K562 (cell line): ENCODE measurements around the gene POLR1B. TPM values are rescaled to one million over a fixed set of nuclear protein-coding genes. Genes with fewer than 3 reads are reported as not detected.

Experiments used
- ATF1 ChIP-seq, 2 experiments: fragments of 450-650 bp in 1 of 2; IDR thresholded peaks; 2 replicates each; pipeline ENCODE4 v1.6.1; 2016; ENCODE audit warnings: missing compliant biosample characterization in 1 of 2, missing genetic modification characterization in 1 of 2
- BRCA1 ChIP-seq, 2 experiments: fragments of 450-650 bp in 1 of 2; sonication (generic) in 1 of 2; formaldehyde crosslinking in 1 of 2; IDR thresholded peaks; 2 replicates each; pipeline versions ENCODE4 v1.5.0 to v1.6.1; 2017 to 2020; ENCODE audit warnings: mild to moderate bottlenecking in 1 of 2, missing genetic modification reagents in 1 of 2
- CAMTA2 ChIP-seq: fragments of 250-450 bp; sonication (Bioruptor Pico); conservative IDR thresholded peaks from 2 replicates; pipeline ENCODE4 v1.5.1; 2022
- KLF6 ChIP-seq: fragments of 250-450 bp; sonication (Bioruptor Pico); IDR thresholded peaks from 2 replicates; pipeline ENCODE4 v1.4.0; 2020; ENCODE audit warnings: mild to moderate bottlenecking, moderate library complexity, borderline replicate concordance
- MAFF ChIP-seq: IDR thresholded peaks from 2 replicates; pipeline ENCODE4 v1.6.1; 2012; ENCODE audit warnings: low read length, improper control_type of control experiment
- NFRKB ChIP-seq: fragments of 450-650 bp; IDR thresholded peaks from 2 replicates; pipeline ENCODE4 v1.6.1; 2016; ENCODE audit warnings: low read depth
- RFX7 ChIP-seq: fragments of 250-450 bp; sonication (Bioruptor Pico); IDR thresholded peaks from 2 replicates; pipeline ENCODE4 v1.5.1; 2021; ENCODE audit warnings: mild to moderate bottlenecking
- SPI1 ChIP-seq: IDR thresholded peaks from 2 replicates; pipeline ENCODE4 v1.6.1; 2011; ENCODE audit warnings: low read depth, low read length, control low read depth, borderline replicate concordance
- TEAD2 ChIP-seq: fragments of 450-650 bp; IDR thresholded peaks from 2 replicates; pipeline ENCODE4 v1.6.1; 2016; ENCODE audit warnings: missing genetic modification characterization, control low read depth, missing compliant biosample characterization
- YY1 ChIP-seq, 3 experiments: IDR thresholded peaks; 2 replicates each; pipeline ENCODE4 v1.6.1; 2011; ENCODE audit warnings: low read length in 2 of 3, mild to moderate bottlenecking in 2 of 3, moderate library complexity in 2 of 3, borderline replicate concordance in 1 of 3, control low read depth in 1 of 3, low read depth in 1 of 3; ENCODE audit not compliant: insufficient read depth in 3 of 3, insufficient replicate concordance in 2 of 3, control insufficient read depth in 1 of 3, insufficient read length in 1 of 3; ENCODE audit errors: extremely low read depth in 1 of 3
- ZBTB8A ChIP-seq: fragments of 450-650 bp; IDR thresholded peaks from 2 replicates; pipeline ENCODE4 v1.6.1; 2018; ENCODE audit warnings: mild to moderate bottlenecking, moderate library complexity; ENCODE audit not compliant: partially characterized antibody
- ZC3H8 ChIP-seq: fragments of 450-650 bp; IDR thresholded peaks from 2 replicates; pipeline ENCODE4 v1.6.1; 2017
- ZEB2 ChIP-seq: fragments of 450-650 bp; IDR thresholded peaks from 2 replicates; pipeline ENCODE4 v1.6.1; 2016
- ZNF12 ChIP-seq: sonication (generic); formaldehyde crosslinking; IDR thresholded peaks from 2 replicates; pipeline ENCODE4 v1.4.0; 2020; ENCODE audit warnings: mild to moderate bottlenecking, missing genetic modification reagents
- ZNF707 ChIP-seq: fragments of 250-450 bp; sonication (Bioruptor Pico); conservative IDR thresholded peaks from 2 replicates; pipeline ENCODE4 v1.8.0; 2022; ENCODE audit warnings: inconsistent platforms, mild to moderate bottlenecking, moderate library complexity
- ZNF766 ChIP-seq: fragments of 200-800 bp; sonication (Bioruptor generic); conservative IDR thresholded peaks from 2 replicates; pipeline ENCODE4 v1.6.1; 2016; ENCODE audit warnings: missing genetic modification characterization, missing compliant biosample characterization
- polyA plus RNA-seq, 8 experiments: library from polyadenylated mRNA; depleted of rRNA in 4 of 8; stranded (reverse) in 5 of 8; unstranded in 3 of 8; fragments of >200 nt; fragmentation: Nextera tagmentation in 2 of 8; fragmentation: Illumina TruSeq in 1 of 8; extraction: Ambion mirVana in 2 of 8; extraction: Trizol in 1 of 8; gene quantifications; 2 replicates each; pipeline versions ENCODE4 v1.2.1 to v1.2.3, GENCODE V29; 2011 to 2014; ENCODE audit warnings: inconsistent platforms in 1 of 8, missing spikeins in 1 of 8
- total RNA-seq, 7 experiments: library from RNA; depleted of rRNA in 6 of 7; stranded (reverse); fragments of >200 nt in 6 of 7; fragmentation: Illumina TruSeq in 2 of 7; extraction: Trizol in 2 of 7; gene quantifications; 2 replicates each; pipeline versions ENCODE4 v1.2.1 to v1.2.3, GENCODE V29; 2011 to 2021; ENCODE audit warnings: low replicate concordance in 1 of 7
- TF ChIP-seq, protein P1 (sequence below): fragments of 250-450 bp; sonication (Bioruptor Pico); IDR thresholded peaks from 2 replicates; pipeline ENCODE4 v1.8.0; 2021; ENCODE audit warnings: borderline replicate concordance, mild to moderate bottlenecking, moderate library complexity; ENCODE audit not compliant: poor library complexity, severe bottlenecking
- TF ChIP-seq, protein P2 (sequence below): sonication (generic); formaldehyde crosslinking; IDR thresholded peaks from 2 replicates; pipeline ENCODE4 v1.8.0; 2022; ENCODE audit warnings: missing genetic modification reagents, mild to moderate bottlenecking, borderline replicate concordance
- TF ChIP-seq, protein P3 (sequence below), 2 experiments: fragments of 450-650 bp; conservative IDR thresholded peaks; 2 replicates each; pipeline ENCODE4 v1.6.1; 2017; ENCODE audit warnings: mild to moderate bottlenecking in 2 of 2, moderate library complexity in 2 of 2
- TF ChIP-seq, protein P4 (sequence below), 2 experiments: fragments of 450-650 bp in 1 of 2; sonication (generic) in 1 of 2; formaldehyde crosslinking; conservative IDR thresholded peaks; 2 replicates each; pipeline versions ENCODE4 v1.4.0 to v1.8.1; 2020 to 2022; ENCODE audit warnings: mild to moderate bottlenecking in 1 of 2, missing genetic modification reagents in 1 of 2
- TF ChIP-seq, protein P5 (sequence below): IDR thresholded peaks from 3 replicates; pipeline ENCODE4 v1.6.1; 2011; ENCODE audit warnings: borderline replicate concordance, mild to moderate bottlenecking; ENCODE audit not compliant: insufficient read length, insufficient read depth

Gene POLR1B
- total and polyA plus RNA-seq, 9 of the 15 experiments (the other 6 are each of a cell fraction or from before 2014, with no cell fraction given): 19.8 to 55.1 (median 40.2) TPM

DNA sequence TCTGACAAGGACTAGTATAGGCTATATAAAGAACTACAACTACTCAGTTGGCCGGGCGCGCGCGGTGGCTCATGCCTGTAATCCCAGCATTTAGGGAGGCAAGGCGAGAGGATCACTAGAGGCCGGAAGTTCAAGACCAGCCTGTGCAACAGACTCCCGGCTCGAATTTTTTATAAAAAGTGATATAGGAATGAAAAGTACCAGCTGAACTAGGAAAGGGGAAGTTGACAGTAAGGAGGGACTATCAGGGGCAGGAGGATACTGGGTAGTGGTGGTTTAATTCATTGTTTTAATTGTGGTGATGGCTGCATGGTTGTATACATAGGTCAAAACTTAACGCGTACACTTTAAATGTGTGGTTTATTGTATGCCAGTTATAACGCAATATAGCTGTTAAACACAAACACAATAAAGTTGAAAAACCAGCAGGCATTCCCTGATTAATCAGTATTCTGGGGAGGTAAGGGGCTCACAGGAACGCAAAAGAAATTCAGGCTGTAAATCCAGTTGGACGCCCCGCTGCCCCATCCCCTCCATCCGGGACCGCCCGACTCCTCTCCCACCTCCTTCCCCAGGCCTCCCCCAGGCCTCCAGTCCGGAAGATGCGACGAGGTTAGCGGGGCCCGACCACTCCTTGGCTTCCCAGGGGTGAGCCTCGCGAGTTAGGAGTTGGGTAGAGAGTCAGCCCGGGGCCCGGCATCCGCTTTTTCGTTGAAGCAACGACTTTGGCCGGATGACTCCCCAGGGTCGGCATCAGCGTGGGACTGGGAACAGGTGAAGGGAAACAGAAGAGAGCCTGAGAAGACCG is 746 bp upstream of the POLR1B start (continued):
- TF ChIP-seq ZNF12 (CRISPR knock-in tag) (no peak), MAFF (no peak), ZC3H8 (peak; percentile 35; the same call in 1 of the 2 replicates), ZNF707 (no peak), ATF1 (CRISPR knock-in tag; IDR thresholded peaks at IDR 0.05) (no peak), ATF1 (tag; IDR thresholded peaks at IDR 0.05) (no peak), ZNF766 (CRISPR knock-in tag) (no peak), KLF6 (no peak), ZBTB8A (no peak), ZEB2 (no peak), RFX7 (CRISPR knock-in tag) (no peak), TEAD2 (tag) (no peak), BRCA1 (IDR thresholded peaks at IDR 0.05) (no peak), BRCA1 (CRISPR knock-in tag; IDR thresholded peaks at IDR 0.05) (no peak), NFRKB (0 out of 2 replicates have a peak, but pooled peaks have one; percentile 65), YY1 (IDR thresholded peaks at IDR 0.05; ENCODE audit: borderline replicate concordance in 1 of 3, control insufficient read depth in 1 of 3, extremely low read depth in 1 of 3, insufficient read depth in 3 of 3, insufficient read length in 1 of 3, insufficient replicate concordance in 2 of 3, low read depth in 1 of 3, low read length in 2 of 3) (no peak), CAMTA2 (CRISPR knock-in tag) (no peak), SPI1 (no peak)
- TF ChIP-seq, protein P1, sequence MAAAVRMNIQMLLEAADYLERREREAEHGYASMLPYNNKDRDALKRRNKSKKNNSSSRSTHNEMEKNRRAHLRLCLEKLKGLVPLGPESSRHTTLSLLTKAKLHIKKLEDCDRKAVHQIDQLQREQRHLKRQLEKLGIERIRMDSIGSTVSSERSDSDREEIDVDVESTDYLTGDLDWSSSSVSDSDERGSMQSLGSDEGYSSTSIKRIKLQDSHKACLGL (CRISPR knock-in tag): no peak
- TF ChIP-seq, protein P2, sequence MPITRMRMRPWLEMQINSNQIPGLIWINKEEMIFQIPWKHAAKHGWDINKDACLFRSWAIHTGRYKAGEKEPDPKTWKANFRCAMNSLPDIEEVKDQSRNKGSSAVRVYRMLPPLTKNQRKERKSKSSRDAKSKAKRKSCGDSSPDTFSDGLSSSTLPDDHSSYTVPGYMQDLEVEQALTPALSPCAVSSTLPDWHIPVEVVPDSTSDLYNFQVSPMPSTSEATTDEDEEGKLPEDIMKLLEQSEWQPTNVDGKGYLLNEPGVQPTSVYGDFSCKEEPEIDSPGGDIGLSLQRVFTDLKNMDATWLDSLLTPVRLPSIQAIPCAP: no peak
- TF ChIP-seq, protein P3, sequence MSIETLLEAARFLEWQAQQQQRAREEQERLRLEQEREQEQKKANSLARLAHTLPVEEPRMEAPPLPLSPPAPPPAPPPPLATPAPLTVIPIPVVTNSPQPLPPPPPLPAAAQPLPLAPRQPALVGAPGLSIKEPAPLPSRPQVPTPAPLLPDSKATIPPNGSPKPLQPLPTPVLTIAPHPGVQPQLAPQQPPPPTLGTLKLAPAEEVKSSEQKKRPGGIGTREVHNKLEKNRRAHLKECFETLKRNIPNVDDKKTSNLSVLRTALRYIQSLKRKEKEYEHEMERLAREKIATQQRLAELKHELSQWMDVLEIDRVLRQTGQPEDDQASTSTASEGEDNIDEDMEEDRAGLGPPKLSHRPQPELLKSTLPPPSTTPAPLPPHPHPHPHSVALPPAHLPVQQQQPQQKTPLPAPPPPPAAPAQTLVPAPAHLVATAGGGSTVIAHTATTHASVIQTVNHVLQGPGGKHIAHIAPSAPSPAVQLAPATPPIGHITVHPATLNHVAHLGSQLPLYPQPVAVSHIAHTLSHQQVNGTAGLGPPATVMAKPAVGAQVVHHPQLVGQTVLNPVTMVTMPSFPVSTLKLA (conservative IDR thresholded peaks at IDR 0.05): no peak
- TF ChIP-seq, protein P4, sequence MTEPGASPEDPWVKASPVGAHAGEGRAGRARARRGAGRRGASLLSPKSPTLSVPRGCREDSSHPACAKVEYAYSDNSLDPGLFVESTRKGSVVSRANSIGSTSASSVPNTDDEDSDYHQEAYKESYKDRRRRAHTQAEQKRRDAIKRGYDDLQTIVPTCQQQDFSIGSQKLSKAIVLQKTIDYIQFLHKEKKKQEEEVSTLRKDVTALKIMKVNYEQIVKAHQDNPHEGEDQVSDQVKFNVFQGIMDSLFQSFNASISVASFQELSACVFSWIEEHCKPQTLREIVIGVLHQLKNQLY (CRISPR knock-in tag; conservative IDR thresholded peaks at IDR 0.05): no peak
- TF ChIP-seq, protein P5, sequence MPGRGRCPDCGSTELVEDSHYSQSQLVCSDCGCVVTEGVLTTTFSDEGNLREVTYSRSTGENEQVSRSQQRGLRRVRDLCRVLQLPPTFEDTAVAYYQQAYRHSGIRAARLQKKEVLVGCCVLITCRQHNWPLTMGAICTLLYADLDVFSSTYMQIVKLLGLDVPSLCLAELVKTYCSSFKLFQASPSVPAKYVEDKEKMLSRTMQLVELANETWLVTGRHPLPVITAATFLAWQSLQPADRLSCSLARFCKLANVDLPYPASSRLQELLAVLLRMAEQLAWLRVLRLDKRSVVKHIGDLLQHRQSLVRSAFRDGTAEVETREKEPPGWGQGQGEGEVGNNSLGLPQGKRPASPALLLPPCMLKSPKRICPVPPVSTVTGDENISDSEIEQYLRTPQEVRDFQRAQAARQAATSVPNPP: no peak
